Stomach (tissue), 4 donors: ENCODE data around the gene SLC29A1.

Experiments
- CTCF ChIP-seq, 7 experiments: fragments of 450-650 bp in 4 of 7; fragments of 200-600 bp in 3 of 7; sonication (generic) in 3 of 7; IDR thresholded peaks; one replicate each; pipeline ENCODE4 v1.5.1; 2016 to 2019; ENCODE audit warnings: antibody characterized with exemption in 7 of 7, control low read depth in 2 of 7, mild to moderate bottlenecking in 1 of 7
- POLR2A ChIP-seq, 4 donors: fragments of 450-650 bp; IDR thresholded peaks; one replicate each; pipeline ENCODE4 v1.6.1; 2016; ENCODE audit warnings: antibody characterized with exemption in 4 of 4, control low read depth in 2 of 4, mild to moderate bottlenecking in 1 of 4, moderate library complexity in 1 of 4
- POLR2AphosphoS5 ChIP-seq, 3 donors: sonication (generic); formaldehyde crosslinking; IDR thresholded peaks; one replicate each; pipeline ENCODE4 v1.6.1; 2016; ENCODE audit warnings: antibody characterized with exemption in 3 of 3

GRCh38 chr6:44237813-44238433 lies 14.5 kb downstream of the SLC29A1 start:
- TF ChIP-seq CTCF (IDR thresholded peaks at IDR 0.05) (peak in 6 of 7 experiments; percentile 72 to 99 (median 97)), POLR2A (IDR thresholded peaks at IDR 0.05) (no peak), POLR2AphosphoS5 (IDR thresholded peaks at IDR 0.05) (peak in 2 of 3 donors; percentile 24 to 71)
